Neural progenitor cell (in vitro differentiated cells): Measurements from ENCODE around the gene HIBADH.
"Not testable (repeated sequence)": the region's sequence is repeated elsewhere in the genome, so short reads cannot be mapped to it uniquely, and the experiment has no call there.

ENCODE experiments used
- EZH2 ChIP-seq: fragments of 200-600 bp; sonication (generic); IDR thresholded peaks from 2 replicates; pipeline ENCODE4 v1.6.1; 2017; ENCODE audit warnings: antibody characterized with exemption, mild to moderate bottlenecking, moderate library complexity
- TF ChIP-seq, protein P1 (sequence below): fragments of 200-600 bp; sonication (generic); IDR thresholded peaks from 2 replicates; pipeline ENCODE4 v1.5.1; 2017; ENCODE audit warnings: antibody characterized with exemption, mild to moderate bottlenecking

DNA sequence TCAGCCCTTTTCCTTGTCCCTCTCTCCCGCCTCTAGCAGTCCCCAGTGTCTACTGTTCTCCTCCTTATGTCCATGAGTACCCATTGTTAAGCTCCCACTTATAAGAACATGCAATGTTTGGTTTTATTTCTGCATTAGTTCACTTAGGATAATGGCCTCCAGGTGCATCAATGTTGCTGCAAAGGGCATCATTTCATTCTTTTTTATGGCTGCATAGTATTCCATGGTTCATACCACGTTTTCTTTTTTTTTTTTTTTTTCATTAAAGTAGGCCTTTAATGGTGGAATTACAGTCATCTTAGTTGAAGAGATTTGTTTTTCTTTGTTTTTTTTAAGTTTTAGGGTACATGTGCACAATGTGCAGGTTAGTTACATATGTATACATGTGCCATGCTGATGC lies 160.8 kb downstream of the HIBADH start:
- TF ChIP-seq, protein P1, sequence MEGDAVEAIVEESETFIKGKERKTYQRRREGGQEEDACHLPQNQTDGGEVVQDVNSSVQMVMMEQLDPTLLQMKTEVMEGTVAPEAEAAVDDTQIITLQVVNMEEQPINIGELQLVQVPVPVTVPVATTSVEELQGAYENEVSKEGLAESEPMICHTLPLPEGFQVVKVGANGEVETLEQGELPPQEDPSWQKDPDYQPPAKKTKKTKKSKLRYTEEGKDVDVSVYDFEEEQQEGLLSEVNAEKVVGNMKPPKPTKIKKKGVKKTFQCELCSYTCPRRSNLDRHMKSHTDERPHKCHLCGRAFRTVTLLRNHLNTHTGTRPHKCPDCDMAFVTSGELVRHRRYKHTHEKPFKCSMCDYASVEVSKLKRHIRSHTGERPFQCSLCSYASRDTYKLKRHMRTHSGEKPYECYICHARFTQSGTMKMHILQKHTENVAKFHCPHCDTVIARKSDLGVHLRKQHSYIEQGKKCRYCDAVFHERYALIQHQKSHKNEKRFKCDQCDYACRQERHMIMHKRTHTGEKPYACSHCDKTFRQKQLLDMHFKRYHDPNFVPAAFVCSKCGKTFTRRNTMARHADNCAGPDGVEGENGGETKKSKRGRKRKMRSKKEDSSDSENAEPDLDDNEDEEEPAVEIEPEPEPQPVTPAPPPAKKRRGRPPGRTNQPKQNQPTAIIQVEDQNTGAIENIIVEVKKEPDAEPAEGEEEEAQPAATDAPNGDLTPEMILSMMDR, result not testable (repeated sequence)
- not testable (repeated sequence) for TF ChIP-seq EZH2
